HepG2 (cell line): ENCODE data around the gene RAB3C. TPM values are rescaled to one million over a fixed set of nuclear protein-coding genes. Genes with fewer than 3 reads are reported as not detected.

ENCODE experiments used
- ATAC-seq: fragments of 200-7000 bp; cut with Tn5 transposase; 3 replicates; pipeline ENCODE4 v1.9.1; 2020; ENCODE audit warnings: mild to moderate bottlenecking, moderate library complexity
- BruUV-seq: library from RNA; stranded (reverse); fragments of 400-500 nt; replicated peaks from 2 replicates; lab custom pipeline; 2021; lab: Mats Ljungman, UMichigan
- CTCF ChIA-PET: fragments of 300-600 bp; formaldehyde crosslinking; extraction: SDS; loops from one replicate; lab custom pipeline; 2021; ENCODE audit warnings: low total read pairs, inconsistent platforms, low intra/inter-chr PET ratio; lab: Yijun Ruan, JAX
- POLR2A ChIA-PET: fragments of 350-600 bp; sonication (Branson Sonifier 250); formaldehyde crosslinking; loops from one replicate; lab custom pipeline; 2020; ENCODE audit warnings: antibody characterized with exemption, inconsistent platforms; lab: Yijun Ruan, JAX
- DNase-seq: peaks from one replicate; pipeline ENCODE4 v3.0.0-alpha.2; 2015; ENCODE audit warnings: low spot score
- FAIRE-seq: peaks from 3 replicates; lab custom pipeline; 2011; peaks lifted over from hg19 to GRCh38; lab: Jason Lieb, UNC
- H2AFZ ChIP-seq: one replicate; pipeline ENCODE4 v1.6.1; 2011; ENCODE audit warnings: low read length, inconsistent platforms
- H3K27ac ChIP-seq: fragments of 300-600 bp; 3 replicates; pipeline ENCODE4 v1.8.0; 2011; ENCODE audit warnings: mixed run types, mild to moderate bottlenecking, mixed read lengths, low read length, inconsistent platforms; ENCODE audit not compliant: insufficient read depth; ENCODE audit errors: extremely low read length
- H3K27me3 ChIP-seq, 2 experiments: fragments of 200-600 bp in 1 of 2; 2 replicates in 1 of 2; 3 replicates in 1 of 2; pipeline versions ENCODE4 v1.6.0 to v1.8.0; 2011; ENCODE audit warnings: low read length in 2 of 2, mild to moderate bottlenecking in 2 of 2, moderate library complexity in 2 of 2, inconsistent platforms in 1 of 2; ENCODE audit not compliant: insufficient read depth in 2 of 2, control insufficient read depth in 1 of 2
- H3K36me3 ChIP-seq, 2 experiments: fragments of 200-600 bp in 1 of 2; replicated peaks in 1 of 2; 2 replicates in 1 of 2; 3 replicates in 1 of 2; pipeline versions ENCODE4 v1.5.1 to v1.8.0; 2011; ENCODE audit warnings: low read length in 2 of 2, inconsistent platforms in 1 of 2; ENCODE audit not compliant: insufficient read depth in 2 of 2, control insufficient read depth in 1 of 2
- H3K4me1 ChIP-seq: 2 replicates; pipeline ENCODE4 v1.5.1; 2012; ENCODE audit warnings: low read length, inconsistent platforms; ENCODE audit not compliant: insufficient read depth
- H3K4me2 ChIP-seq: 2 replicates; pipeline ENCODE4 v1.6.0; 2011; ENCODE audit warnings: low read depth, low read length, inconsistent platforms
- H3K4me3 ChIP-seq, 3 experiments: fragments of 200-600 bp in 1 of 3; sonication (generic), shearing (Covaris generic) in 1 of 3; replicated peaks in 1 of 3; 2 replicates each; pipeline ENCODE4 v1.5.1; 2011 to 2016; ENCODE audit warnings: low read length in 3 of 3, inconsistent platforms in 2 of 3, low read depth in 2 of 3, mild to moderate bottlenecking in 2 of 3, control low read depth in 1 of 3, mixed read lengths in 1 of 3; ENCODE audit not compliant: insufficient read depth in 1 of 3
- H3K79me2 ChIP-seq: one replicate; pipeline ENCODE4 v1.6.1; 2011; ENCODE audit warnings: low read length, inconsistent platforms; ENCODE audit not compliant: insufficient read depth
- H3K9ac ChIP-seq: 2 replicates; pipeline ENCODE4 v1.6.0; 2011; ENCODE audit warnings: mild to moderate bottlenecking, low read depth, low read length, inconsistent platforms; ENCODE audit not compliant: insufficient read depth
- H3K9me3 ChIP-seq: 2 replicates; pipeline ENCODE4 v1.5.1; 2012; ENCODE audit warnings: mild to moderate bottlenecking, low read length
- H4K20me1 ChIP-seq: 2 replicates; pipeline ENCODE4 v1.6.0; 2011; ENCODE audit warnings: inconsistent platforms, mild to moderate bottlenecking, low read length, moderate library complexity; ENCODE audit not compliant: insufficient read depth
- GABPB1 ChIP-seq: IDR thresholded peaks from 2 replicates; pipeline ENCODE4 v1.6.1; 2016; ENCODE audit warnings: mild to moderate bottlenecking, missing genetic modification reagents, moderate library complexity, missing compliant biosample characterization
- HDAC1 ChIP-seq: sonication (generic); formaldehyde crosslinking; IDR thresholded peaks from 2 replicates; pipeline ENCODE4 v1.5.1; 2020; ENCODE audit warnings: mild to moderate bottlenecking, missing genetic modification reagents
- HNF4A ChIP-seq: sonication (generic); formaldehyde crosslinking; IDR thresholded peaks from 2 replicates; pipeline ENCODE4 v1.4.0; 2020; ENCODE audit warnings: missing genetic modification reagents
- KDM1A ChIP-seq: IDR thresholded peaks from 2 replicates; pipeline ENCODE4 v1.6.1; 2016; ENCODE audit warnings: missing compliant biosample characterization
- MEF2D ChIP-seq: sonication (generic); formaldehyde crosslinking; IDR thresholded peaks from 2 replicates; pipeline ENCODE4 v1.5.1; 2020; ENCODE audit warnings: mild to moderate bottlenecking, missing genetic modification reagents
- POGZ ChIP-seq: sonication (generic); formaldehyde crosslinking; IDR thresholded peaks from 2 replicates; pipeline ENCODE4 v1.4.0; 2020; ENCODE audit warnings: mild to moderate bottlenecking, missing genetic modification reagents
- RFX5 ChIP-seq: IDR thresholded peaks from 2 replicates; pipeline ENCODE4 v1.6.1; 2011; ENCODE audit warnings: low read depth, low read length, improper control_type of control experiment
- RFXANK ChIP-seq: IDR thresholded peaks from 2 replicates; pipeline ENCODE4 v1.6.1; 2016
- SAP130 ChIP-seq: IDR thresholded peaks from 2 replicates; pipeline ENCODE4 v1.6.1; 2016; ENCODE audit warnings: low read depth
- SIX4 ChIP-seq: sonication (generic); formaldehyde crosslinking; IDR thresholded peaks from 2 replicates; pipeline ENCODE4 v1.4.0; 2020; ENCODE audit warnings: missing genetic modification reagents
- TBX2 ChIP-seq: sonication (generic); formaldehyde crosslinking; IDR thresholded peaks from 2 replicates; pipeline ENCODE4 v1.5.0; 2020; ENCODE audit warnings: missing genetic modification reagents, mild to moderate bottlenecking, borderline replicate concordance
- XRCC5 ChIP-seq: fragments of 200-400 bp; formaldehyde crosslinking; optimal IDR thresholded peaks from 2 replicates; pipeline ENCODE3; 2017; ENCODE audit warnings: mild to moderate bottlenecking, low read length
- ZNF207 ChIP-seq: fragments of 450-650 bp; IDR thresholded peaks from 2 replicates; pipeline ENCODE4 v1.6.1; 2016; ENCODE audit warnings: antibody characterized with exemption, borderline replicate concordance
- ZNF567 ChIP-seq: sonication (generic); formaldehyde crosslinking; IDR thresholded peaks from 2 replicates; pipeline ENCODE4 v1.8.1; 2023; ENCODE audit warnings: mild to moderate bottlenecking, missing genetic modification reagents, borderline replicate concordance
- ZNF598 ChIP-seq: sonication (generic); formaldehyde crosslinking; IDR thresholded peaks from 2 replicates; pipeline ENCODE4 v1.5.1; 2020; ENCODE audit warnings: mild to moderate bottlenecking, missing genetic modification reagents, borderline replicate concordance
- WGBS: methylation state at CpG from one replicate; pipeline ENCODE4 v1.1.6; 2017; ENCODE audit warnings: low lambda C conversion rate; 5-methylcytosine and 5-hydroxymethylcytosine counted together
- in situ Hi-C: cut with HindIII; loops from 2 replicates; pipeline ENCODE4 v1.10.0; 2017; ENCODE audit warnings: low pct_unique_long_range_greater_than_20kb; ENCODE audit not compliant: extremely low pct_ligation_motif_present
- intact Hi-C: fragments of 100-400 bp; cut with micrococcal nuclease; formaldehyde crosslinking; loops from one replicate; pipeline ENCODE4 v1.10.0; 2022; ENCODE audit not compliant: unreplicated experiment
- polyA plus RNA-seq, 8 experiments: library from polyadenylated mRNA; depleted of rRNA in 3 of 8; stranded (reverse) in 7 of 8; unstranded in 1 of 8; fragments of >200 nt; fragmentation: Illumina TruSeq in 4 of 8; extraction: Trizol in 4 of 8; gene quantifications; 2 replicates each; pipeline versions ENCODE4 v1.2.1 to v1.2.3, GENCODE V29; 2011 to 2016; ENCODE audit warnings: low read depth in 4 of 8, missing spikeins in 1 of 8, mixed read lengths in 1 of 8; ENCODE audit not compliant: insufficient read depth in 1 of 8
- total RNA-seq, 5 experiments: library from RNA; depleted of rRNA; stranded (reverse); fragments of >200 nt; fragmentation: Illumina TruSeq; extraction: Trizol; gene quantifications; 2 replicates each; pipeline ENCODE4 v1.2.3, GENCODE V29; 2016; ENCODE audit warnings: low read depth in 1 of 5
- TF ChIP-seq, protein P1 (sequence below): sonication (generic); formaldehyde crosslinking; conservative IDR thresholded peaks from 2 replicates; pipeline ENCODE4 v1.4.0; 2020; ENCODE audit warnings: missing genetic modification reagents
- TF ChIP-seq, protein P2 (sequence below), 2 experiments: sonication (generic) in 1 of 2; formaldehyde crosslinking in 1 of 2; IDR thresholded peaks; 2 replicates each; pipeline versions ENCODE4 v1.4.0 to v1.6.1; 2018 to 2020; ENCODE audit warnings: missing genetic modification reagents in 2 of 2, borderline replicate concordance in 1 of 2, low read depth in 1 of 2, mild to moderate bottlenecking in 1 of 2, missing biosample characterization in 1 of 2

RAB3C gene
- total and polyA plus RNA-seq, 2 of the 13 experiments (the other 11 are each of a cell fraction or from before 2014, with no cell fraction given), result not detected

DNA sequence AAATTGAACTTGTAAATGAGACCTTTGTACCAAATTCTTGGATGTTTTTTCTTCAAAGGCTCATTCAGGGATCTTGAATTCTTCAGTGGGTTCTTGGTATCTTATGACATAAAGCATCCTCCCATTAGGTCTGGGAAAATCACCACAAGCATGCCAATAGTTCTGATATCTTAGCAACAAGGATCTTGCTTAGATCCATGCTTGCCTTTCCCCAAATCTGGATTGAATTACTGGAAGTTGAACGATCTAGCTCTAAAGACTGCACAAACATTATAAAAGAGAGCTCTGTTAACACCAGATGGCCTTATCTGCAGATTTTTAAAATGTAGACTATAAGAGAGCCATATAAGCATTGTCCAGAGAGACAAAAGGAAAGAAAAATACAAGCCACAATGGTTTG, 266.3 kb downstream of the RAB3C start (continued):
- TF ChIP-seq SIX4 (CRISPR knock-in tag) (no peak), ZNF598 (CRISPR knock-in tag) (no peak)
- TF ChIP-seq, all 625 proteins: peak for 0

DNA sequence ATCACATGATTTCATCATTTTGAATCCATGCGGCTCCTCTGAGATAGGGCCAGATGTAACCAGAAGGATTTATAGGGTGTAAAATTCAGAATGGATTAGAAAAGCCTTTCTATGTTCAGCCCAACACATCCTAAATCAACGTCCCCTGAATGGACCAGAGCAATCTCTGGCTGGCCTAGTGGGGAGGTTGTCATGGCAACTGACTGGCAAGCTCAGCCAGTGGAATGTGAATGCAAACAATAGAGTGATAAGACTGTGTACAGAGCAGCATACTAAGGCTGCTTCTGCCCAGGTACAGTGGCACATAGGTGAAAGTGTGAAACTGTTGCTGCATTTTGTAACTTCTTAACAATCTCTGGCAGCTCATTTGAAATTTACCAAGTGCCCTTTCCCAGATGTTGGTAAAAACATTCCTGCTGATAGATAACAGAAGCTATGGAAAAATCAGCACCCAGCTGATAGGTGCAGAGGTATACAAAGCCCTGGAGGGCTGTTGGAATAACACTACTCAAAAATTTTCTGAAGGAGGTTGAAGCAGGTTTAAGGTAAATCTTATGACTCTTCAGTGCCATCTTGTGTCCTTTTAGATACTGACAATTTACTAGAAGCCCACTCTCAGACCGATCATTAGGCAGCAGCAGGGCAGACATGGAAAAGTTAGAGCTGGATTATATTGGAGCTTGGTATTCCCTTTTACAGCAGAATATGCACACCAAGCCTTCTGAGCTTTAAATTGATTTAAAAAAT, 267.2 kb downstream of the RAB3C start:
- Histone ChIP-seq H2AFZ (no peak overlapping the region), H3K4me3 (no peak overlapping the region), H4K20me1 (no peaks in the 10 kb centered on the region), H3K27me3 (no peaks in the 10 kb centered on the region), H3K79me2 (no peaks in the 10 kb centered on the region), H3K9ac (no peak overlapping the region), H3K27ac (no peak overlapping the region), H3K4me1 (peaks cover 9% of the 10 kb centered on the region), H3K36me3 (no peaks in the 10 kb centered on the region), H3K9me3 (no peaks in the 10 kb centered on the region), H3K4me2 (no peak overlapping the region)
- ATAC-seq (peak; percentile 100), FAIRE-seq (peak; percentile 72), DNase-seq (peak; percentile 87)
- ChIA-PET CTCF (interaction anchor here (1.7 kb wide), 1 partner anchor 352 kb away, joined by 12 read pairs; no protein-coding TSS in a partner anchor), POLR2A (no interaction called here)
- no TSS peak for BruUV-seq
- intact Hi-C loops, result loop anchor here (1.0 to 5.0 kb wide), 2 partner anchors 352 to 1073 kb away; no protein-coding TSS in a partner anchor
- WGBS, result 2% methylated on average over 3 of the region's 3 CpGs
- in situ Hi-C loops, result no loop called here
- TF ChIP-seq ZNF567, result no peak
- TF ChIP-seq ZNF207, result no peak
- TF ChIP-seq, protein P1, sequence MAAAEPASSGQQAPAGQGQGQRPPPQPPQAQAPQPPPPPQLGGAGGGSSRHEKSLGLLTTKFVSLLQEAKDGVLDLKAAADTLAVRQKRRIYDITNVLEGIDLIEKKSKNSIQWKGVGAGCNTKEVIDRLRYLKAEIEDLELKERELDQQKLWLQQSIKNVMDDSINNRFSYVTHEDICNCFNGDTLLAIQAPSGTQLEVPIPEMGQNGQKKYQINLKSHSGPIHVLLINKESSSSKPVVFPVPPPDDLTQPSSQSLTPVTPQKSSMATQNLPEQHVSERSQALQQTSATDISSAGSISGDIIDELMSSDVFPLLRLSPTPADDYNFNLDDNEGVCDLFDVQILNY (CRISPR knock-in tag), result no peak
- 0 out of 2 replicates have a peak, but pooled peaks have one; percentile 43 for TF ChIP-seq TBX2 (CRISPR knock-in tag)
- TF ChIP-seq, protein P2, sequence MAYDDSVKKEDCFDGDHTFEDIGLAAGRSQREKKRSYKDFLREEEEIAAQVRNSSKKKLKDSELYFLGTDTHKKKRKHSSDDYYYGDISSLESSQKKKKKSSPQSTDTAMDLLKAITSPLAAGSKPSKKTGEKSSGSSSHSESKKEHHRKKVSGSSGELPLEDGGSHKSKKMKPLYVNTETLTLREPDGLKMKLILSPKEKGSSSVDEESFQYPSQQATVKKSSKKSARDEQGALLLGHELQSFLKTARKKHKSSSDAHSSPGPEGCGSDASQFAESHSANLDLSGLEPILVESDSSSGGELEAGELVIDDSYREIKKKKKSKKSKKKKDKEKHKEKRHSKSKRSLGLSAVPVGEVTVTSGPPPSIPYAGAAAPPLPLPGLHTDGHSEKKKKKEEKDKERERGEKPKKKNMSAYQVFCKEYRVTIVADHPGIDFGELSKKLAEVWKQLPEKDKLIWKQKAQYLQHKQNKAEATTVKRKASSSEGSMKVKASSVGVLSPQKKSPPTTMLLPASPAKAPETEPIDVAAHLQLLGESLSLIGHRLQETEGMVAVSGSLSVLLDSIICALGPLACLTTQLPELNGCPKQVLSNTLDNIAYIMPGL (CRISPR knock-in tag; IDR thresholded peaks at IDR 0.05; ENCODE audit: borderline replicate concordance in 1 of 2, low read depth in 1 of 2), result no peak
- TF ChIP-seq HNF4A (CRISPR knock-in tag), result 0 out of 2 replicates have a peak, but pooled peaks have one; percentile 15
- TF ChIP-seq RFX5, result peak; percentile 68; the same call in 1 of the 2 replicates
- no peak for TF ChIP-seq RFXANK
- 0 out of 2 replicates have a peak, but pooled peaks have one; percentile 13 for TF ChIP-seq SAP130
- peak; percentile 15 for TF ChIP-seq XRCC5
- TF ChIP-seq POGZ (CRISPR knock-in tag), result no peak
- no peak for TF ChIP-seq GABPB1 (CRISPR knock-in tag)
- TF ChIP-seq KDM1A, result peak; percentile 77
- no peak for TF ChIP-seq MEF2D (CRISPR knock-in tag)
- TF ChIP-seq HDAC1 (CRISPR knock-in tag), result peak; percentile 52; the same call in 1 of the 2 replicates
